CD14-positive monocyte (primary cell): Measurements from ENCODE around the gene STRA6. TPM values are rescaled to one million over a fixed set of nuclear protein-coding genes. Genes with fewer than 3 reads are reported as not detected.

Experiments
- DNase-seq, 3 donors: peaks; one replicate each; pipeline ENCODE4 v3.0.0-alpha.2; 2011 to 2022
- H2AFZ ChIP-seq: 2 replicates; pipeline ENCODE4 v1.6.0; 2012; ENCODE audit warnings: mild to moderate bottlenecking, low read depth, low read length, inconsistent platforms; ENCODE audit not compliant: insufficient read depth, poor library complexity, severe bottlenecking
- H3K27ac ChIP-seq, 2 donors: 1 replicate in 1 of 2; 2 replicates in 1 of 2; pipeline ENCODE4 v1.5.1; 2012 to 2013; ENCODE audit warnings: low read length in 2 of 2, control low read depth in 1 of 2, inconsistent platforms in 1 of 2, low read depth in 1 of 2, mild to moderate bottlenecking in 1 of 2
- H3K27me3 ChIP-seq, 2 donors: one replicate each; pipeline versions ENCODE4 v1.6.0 to v1.6.1; 2011 to 2013; ENCODE audit warnings: low read length in 2 of 2; ENCODE audit not compliant: control insufficient read depth in 2 of 2, insufficient read depth in 2 of 2
- H3K36me3 ChIP-seq, 2 donors: replicated peaks in 1 of 2; 1 replicate in 1 of 2; 2 replicates in 1 of 2; pipeline versions ENCODE4 v1.5.1 to v1.6.1; 2012 to 2013; ENCODE audit warnings: low read length in 2 of 2, control low read depth in 1 of 2, inconsistent platforms in 1 of 2, mild to moderate bottlenecking in 1 of 2; ENCODE audit not compliant: insufficient read depth in 2 of 2, control insufficient read depth in 1 of 2
- H3K4me1 ChIP-seq, 2 donors: 1 replicate in 1 of 2; 2 replicates in 1 of 2; pipeline versions ENCODE4 v1.5.1 to v1.6.1; 2012 to 2013; ENCODE audit warnings: low read length in 2 of 2, control low read depth in 1 of 2, inconsistent platforms in 1 of 2, mild to moderate bottlenecking in 1 of 2, moderate library complexity in 1 of 2; ENCODE audit not compliant: insufficient read depth in 2 of 2, control insufficient read depth in 1 of 2
- H3K4me2 ChIP-seq: replicated peaks from 2 replicates; pipeline ENCODE3; 2012; ENCODE audit warnings: low read length, moderate library complexity, mild to moderate bottlenecking; ENCODE audit not compliant: poor library complexity, severe bottlenecking; ENCODE audit errors: extremely low read depth
- H3K4me3 ChIP-seq, 3 experiments: fragments of 200-600 bp in 1 of 3; sonication (generic) in 1 of 3; replicated peaks in 1 of 3; 1 replicate in 2 of 3; 2 replicates in 1 of 3; pipeline ENCODE4 v1.5.1; 2011 to 2013; ENCODE audit warnings: low read length in 3 of 3, mild to moderate bottlenecking in 3 of 3, control low read depth in 2 of 3, low read depth in 2 of 3, inconsistent platforms in 1 of 3, moderate library complexity in 1 of 3
- H3K79me2 ChIP-seq: 2 replicates; pipeline ENCODE4 v1.6.0; 2012; ENCODE audit warnings: mild to moderate bottlenecking, control low read depth, inconsistent platforms, low read length, moderate library complexity; ENCODE audit not compliant: insufficient read depth
- H3K9ac ChIP-seq: 2 replicates; pipeline ENCODE4 v1.6.0; 2017; ENCODE audit warnings: low read length, mild to moderate bottlenecking; ENCODE audit not compliant: insufficient read depth, poor library complexity, severe bottlenecking
- H3K9me3 ChIP-seq, 2 donors: replicated peaks in 1 of 2; 1 replicate in 1 of 2; 2 replicates in 1 of 2; pipeline versions ENCODE4 v1.5.1 to v1.6.1; 2012 to 2013; ENCODE audit warnings: low read length in 2 of 2, control low read depth in 1 of 2; ENCODE audit not compliant: control insufficient read depth in 1 of 2, insufficient read depth in 1 of 2
- H4K20me1 ChIP-seq: 2 replicates; pipeline ENCODE4 v1.6.0; 2012; ENCODE audit warnings: mild to moderate bottlenecking, low read length, control low read depth, moderate library complexity; ENCODE audit not compliant: insufficient read depth
- H3K27ac Mint-ChIP-seq, 7 donors: one replicate each; pipeline ENCODE4 v1.8.0; 2020; ENCODE audit warnings: mild to moderate bottlenecking in 7 of 7, mixed read lengths in 7 of 7, moderate library complexity in 6 of 7, inconsistent platforms in 2 of 7
- H3K27me3 Mint-ChIP-seq, 3 donors: one replicate each; pipeline ENCODE4 v1.8.0; 2021 to 2022; ENCODE audit warnings: low read depth in 3 of 3, mild to moderate bottlenecking in 3 of 3, mixed read lengths in 3 of 3, moderate library complexity in 3 of 3, inconsistent platforms in 1 of 3
- H3K36me3 Mint-ChIP-seq, 2 donors: one replicate each; pipeline ENCODE4 v1.8.0; 2020; ENCODE audit warnings: mixed read lengths in 2 of 2, inconsistent platforms in 1 of 2, mild to moderate bottlenecking in 1 of 2
- H3K4me1 Mint-ChIP-seq: one replicate; pipeline ENCODE4 v1.8.0; 2020; ENCODE audit warnings: mild to moderate bottlenecking, mixed read lengths
- H3K4me3 Mint-ChIP-seq, 2 donors: one replicate each; pipeline ENCODE4 v1.8.0; 2020; ENCODE audit warnings: mild to moderate bottlenecking in 2 of 2, mixed read lengths in 2 of 2, moderate library complexity in 1 of 2
- H3K9me3 Mint-ChIP-seq, 7 donors: one replicate each; pipeline ENCODE4 v1.8.0; 2020 to 2022; ENCODE audit warnings: mixed read lengths in 7 of 7, mild to moderate bottlenecking in 6 of 7, moderate library complexity in 6 of 7, inconsistent platforms in 2 of 7
- CTCF ChIP-seq: fragments of 200-600 bp; IDR thresholded peaks from one replicate; pipeline ENCODE4 v1.8.0; 2022; ENCODE audit warnings: antibody characterized with exemption, mild to moderate bottlenecking
- WGBS: methylation state at CpG from one replicate; pipeline ENCODE4 v1.1.5; 2013; ENCODE audit warnings: missing lambda C conversion rate; ENCODE audit not compliant: insufficient coverage; 5-methylcytosine and 5-hydroxymethylcytosine counted together
- intact Hi-C, 2 donors: fragments of 100-400 bp; cut with micrococcal nuclease; formaldehyde crosslinking; loops; one replicate each; pipeline versions ENCODE4 v1.15.0 to v1.15.1; 2023
- polyA plus RNA-seq, 3 donors: library from polyadenylated mRNA; depleted of rRNA in 1 of 3; unstranded in 2 of 3; stranded (reverse) in 1 of 3; fragments of 300-500 nt in 2 of 3; fragments of >200 nt in 1 of 3; fragmentation: Illumina TruSeq in 2 of 3; gene quantifications; 1 replicate in 2 of 3; 2 replicates in 1 of 3; pipeline ENCODE4 v1.2.3, GENCODE V29; 2012 to 2021

STRA6 gene
- polyA plus RNA-seq, 3 donors: not detected

- intact Hi-C loops: no loop called here
- 93% methylated on average over 3 of the region's 3 CpGs for WGBS
- no peaks in the 10 kb centered on the region for H3K9me3 Mint-ChIP-seq
Measured at GRCh38 chr15:74191798-74192197, 10.8 kb downstream of the STRA6 start.

DNA sequence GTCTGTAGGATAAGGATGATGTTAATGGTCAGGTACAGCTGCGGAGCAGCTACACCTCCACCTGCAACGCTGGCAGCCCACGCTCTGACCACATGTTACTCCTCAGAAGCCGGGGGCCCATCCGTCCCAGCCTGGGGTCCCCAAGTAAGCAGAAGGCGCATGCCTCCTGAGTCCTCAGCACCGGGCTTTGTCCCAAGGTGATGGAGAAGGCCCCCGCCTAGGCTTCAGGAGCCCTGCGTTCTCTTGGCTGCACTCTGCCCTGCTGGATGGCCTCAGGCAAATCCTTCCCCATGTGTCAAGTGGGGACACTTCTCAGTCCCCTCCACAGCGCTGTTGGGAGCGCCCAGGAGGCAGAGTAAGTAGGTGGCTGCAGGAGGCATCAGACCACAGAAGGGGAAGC is 14.4 kb downstream of the STRA6 start:
- H3K27ac Mint-ChIP-seq: no peak overlapping the region
- Histone ChIP-seq H3K9me3 (no peaks in the 10 kb centered on the region), H3K27ac (no peak overlapping the region), H3K9ac (no peak overlapping the region), H3K36me3 (no peaks in the 10 kb centered on the region), H3K79me2 (no peaks in the 10 kb centered on the region), H3K4me1 (no peaks in the 10 kb centered on the region), H4K20me1 (no peaks in the 10 kb centered on the region), H2AFZ (no peak overlapping the region), H3K27me3 (no peaks in the 10 kb centered on the region), H3K4me3 (no peak overlapping the region), H3K4me2 (no peak overlapping the region)
- intact Hi-C loops: no loop called here
- 96% methylated on average over 9 of the region's 11 CpGs for WGBS
- no peaks in the 10 kb centered on the region for H3K36me3 Mint-ChIP-seq
- TF ChIP-seq CTCF: no peak
- H3K27me3 Mint-ChIP-seq: peaks cover 0 to 3% (median 2%) of the 10 kb centered on the region in 3 donors
- H3K4me3 Mint-ChIP-seq: no peak overlapping the region
- DNase-seq: no peak
- no peaks in the 10 kb centered on the region for H3K4me1 Mint-ChIP-seq
- no peaks in the 10 kb centered on the region for H3K9me3 Mint-ChIP-seq

More at GRCh38 chr15:74191798-74192197, 10.8 kb downstream of the STRA6 start:
- Mint-ChIP-seq H3K27ac (no peak overlapping the region), H3K27me3 (peaks cover 1 to 2% (median 2%) of the 10 kb centered on the region in 3 donors), H3K4me1 (peaks cover 5% of the 10 kb centered on the region), H3K4me3 (no peak overlapping the region), H3K36me3 (no peaks in the 10 kb centered on the region)
- Histone ChIP-seq H3K9me3 (no peaks in the 10 kb centered on the region), H3K36me3 (no peaks in the 10 kb centered on the region), H3K4me1 (peaks cover 6% of the 10 kb centered on the region in 2 donors), H3K9ac (no peak overlapping the region), H3K4me2 (no peak overlapping the region), H3K27me3 (no peaks in the 10 kb centered on the region), H3K4me3 (no peak overlapping the region), H3K79me2 (no peaks in the 10 kb centered on the region), H2AFZ (no peak overlapping the region), H4K20me1 (no peaks in the 10 kb centered on the region), H3K27ac (no peak overlapping the region)
- TF ChIP-seq CTCF: no peak
- no peak for DNase-seq
